ENCODE data around the gene CD93. TPM values are rescaled to one million over a fixed set of nuclear protein-coding genes. Genes with fewer than 3 reads are reported as not detected.

CD93 gene
- total RNA-seq, 1 donor from 2014 or later: 1.0 TPM

GRCh38 chr20:23032056-23032749 is 53.9 kb downstream of the CD93 start:
- DNase-seq (ENCODE audit: low read depth): no peak
- Histone ChIP-seq H3K4me3 (ENCODE audit: low read depth, low read length) (no peak overlapping the region), H3K27me3 (ENCODE audit: control insufficient read depth, insufficient read depth, low read length) (peaks cover 25% of the 10 kb centered on the region), H3K36me3 (ENCODE audit: control insufficient read depth, insufficient read depth, low read length) (no peaks in the 10 kb centered on the region)
- TF ChIP-seq CTCF (IDR thresholded peaks at IDR 0.05; ENCODE audit: insufficient read depth, low read length, poor library complexity, severe bottlenecking): no peak

GRCh38 chr20:23031346-23031745 is 54.8 kb downstream of the CD93 start:
- no peak for DNase-seq (ENCODE audit: low read depth)
- H3K27me3 ChIP-seq (ENCODE audit: control insufficient read depth, insufficient read depth, low read length): peaks cover 18% of the 10 kb centered on the region
- no peak for TF ChIP-seq CTCF (IDR thresholded peaks at IDR 0.05; ENCODE audit: insufficient read depth, low read length, poor library complexity, severe bottlenecking)

More at GRCh38 chr20:23031346-23031745, 54.8 kb downstream of the CD93 start:
- Histone ChIP-seq H3K36me3 (ENCODE audit: control insufficient read depth, insufficient read depth, low read length) (no peaks in the 10 kb centered on the region), H3K4me3 (ENCODE audit: low read depth, low read length) (no peak overlapping the region)

Other genes with a start within 250 kb of the CD93 start
- gene SSTR4, start 51.0 kb downstream of the CD93 start, total RNA-seq: not detected in 2 replicates
- gene THBD, start 36.7 kb downstream of the CD93 start, total RNA-seq: 17.1 and 19.9 TPM in 2 replicates